ENCODE measurements around the gene CORO6.
"Not testable (repeated sequence)": the region's sequence is repeated elsewhere in the genome, so short reads cannot be mapped to it uniquely, and the experiment has no call there.

Gene CORO6

DNA sequence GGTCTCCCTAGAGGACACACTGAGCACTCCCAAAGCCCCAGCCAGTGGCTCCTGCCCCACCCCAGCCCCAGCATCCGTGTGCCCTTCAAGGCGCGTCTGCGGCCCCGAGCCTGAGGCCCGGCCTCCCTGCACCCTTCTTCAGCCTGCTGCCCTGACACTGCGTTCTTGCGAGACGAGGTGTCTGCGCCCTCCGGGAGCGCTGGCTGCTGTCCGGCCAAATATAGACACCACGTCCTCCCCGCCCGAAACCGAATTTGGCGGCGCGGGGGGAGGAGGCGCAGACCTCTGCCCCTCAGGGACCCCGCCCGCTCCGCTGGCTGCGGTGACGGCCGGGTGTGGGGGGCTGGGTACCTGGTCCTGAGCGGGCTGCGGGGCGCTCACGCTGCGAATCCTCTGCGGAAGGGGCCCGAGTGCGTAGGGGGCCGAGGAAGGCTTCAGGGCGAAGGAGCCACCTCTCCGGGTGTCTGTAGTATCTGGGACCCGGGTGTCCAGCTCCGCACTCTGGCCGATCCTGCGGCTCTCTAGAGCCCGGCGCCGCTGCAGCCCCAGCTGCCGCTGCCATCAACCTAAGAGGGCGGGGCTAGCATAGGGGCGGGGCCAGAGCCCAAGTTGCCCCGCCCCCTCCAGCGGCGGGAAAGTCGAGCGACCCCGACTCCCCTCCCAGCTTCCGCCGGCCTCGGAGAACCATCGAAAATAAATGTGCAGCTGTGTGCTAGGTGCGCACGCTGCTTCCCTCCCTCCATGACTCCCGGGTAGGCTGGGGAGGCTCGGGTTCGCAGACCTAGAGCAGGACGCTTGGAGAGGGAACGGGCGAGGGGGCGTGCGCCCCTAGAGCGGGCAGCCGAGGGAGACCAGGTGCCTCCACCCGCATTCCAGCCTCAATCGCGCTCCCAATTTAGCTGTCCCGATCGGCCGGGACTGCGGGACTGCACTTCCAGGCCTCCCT, at the start of gene CORO6:
Gene CORO6 (minus strand): TSS at position 576 of the 946 bp plus-strand sequence. CDS start 1,491 bp downstream, outside the sequence.
- DNase-seq (ENCODE audit: low read depth in 3 of 3): no peak

DNA sequence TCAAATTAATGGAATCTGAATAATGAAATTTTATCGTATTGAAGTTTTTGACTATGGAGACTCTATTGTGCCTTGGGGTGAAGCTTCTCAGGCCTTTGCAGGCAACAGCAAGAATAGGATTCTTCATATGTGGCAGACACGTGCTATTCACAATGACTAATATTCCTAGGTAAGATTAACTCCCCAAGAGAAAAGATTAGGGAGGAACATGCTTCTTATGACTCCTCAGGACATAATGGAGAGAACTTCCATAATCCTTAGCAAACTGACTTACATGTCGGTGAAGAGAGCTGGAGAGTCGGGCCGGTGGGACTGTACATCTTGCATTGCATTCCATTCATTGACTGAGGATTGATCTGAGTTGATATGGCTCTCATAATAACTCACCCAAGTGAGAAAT, 48.9 kb upstream of the CORO6 start:
- no peak for DNase-seq (ENCODE audit: low read depth in 3 of 3)

DNA sequence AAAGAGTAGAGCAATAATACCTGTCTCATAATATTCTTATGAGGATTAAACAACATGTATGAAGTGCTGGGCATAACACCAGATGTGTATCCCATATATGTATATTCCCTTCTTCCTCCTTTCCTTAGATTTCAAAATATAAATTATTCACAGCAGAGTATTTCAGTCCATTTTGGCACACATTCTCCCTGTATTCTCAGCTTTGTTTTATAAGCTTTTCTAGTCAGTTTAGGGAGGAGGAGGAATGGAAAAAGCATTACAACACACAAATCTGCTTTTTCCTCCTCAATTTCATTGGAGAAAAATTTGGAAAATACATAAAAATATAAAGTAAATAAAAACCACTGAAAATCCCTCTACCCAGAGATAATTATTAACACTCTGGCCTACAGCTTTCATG, 46.6 kb upstream of the CORO6 start:
- no peak for DNase-seq (ENCODE audit: low read depth in 3 of 3)

GRCh38 chr17:29667969-29668368, 45.3 kb upstream of the CORO6 start:
- no peak for DNase-seq (ENCODE audit: low read depth in 3 of 3)

DNA sequence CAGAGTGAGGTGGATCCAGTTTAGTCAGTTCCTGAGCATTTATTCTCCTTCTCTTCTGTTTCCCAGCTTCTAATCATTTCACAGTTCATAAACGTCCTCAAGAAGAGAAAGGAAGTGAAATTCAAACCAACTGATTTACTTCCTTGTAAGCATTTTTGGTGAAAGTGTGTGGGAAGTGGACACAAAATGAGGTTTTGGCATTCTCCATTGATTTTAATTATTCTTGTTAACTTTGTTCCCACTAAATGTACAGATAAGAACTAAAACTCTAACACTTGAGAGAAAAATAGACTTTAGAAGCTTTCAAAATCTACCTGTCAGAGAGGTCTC, 42.7 kb upstream of the CORO6 start:
- DNase-seq (ENCODE audit: low read depth in 3 of 3): no peak

GRCh38 chr17:29664743-29665480, 42.2 kb upstream of the CORO6 start:
- DNase-seq (ENCODE audit: low read depth in 3 of 3): no peak

DNA sequence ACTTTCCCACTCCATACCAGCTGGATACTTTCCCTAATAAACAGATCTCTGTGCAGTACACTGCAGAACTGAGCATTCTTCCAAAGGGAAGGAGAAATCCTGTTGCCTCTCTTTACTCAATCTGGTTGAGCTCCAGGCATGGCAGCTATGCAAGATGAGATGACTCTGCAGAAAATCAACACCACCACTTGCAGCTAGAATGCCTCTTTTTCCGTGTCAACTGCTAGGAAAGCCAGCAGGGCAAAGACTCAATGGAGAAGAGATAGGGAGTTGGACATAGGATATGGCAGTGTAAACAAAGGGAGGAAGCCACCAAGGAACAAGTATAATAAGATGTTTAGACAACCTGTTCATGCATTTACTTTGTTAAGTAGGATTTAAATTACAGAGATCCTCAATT, 40.4 kb upstream of the CORO6 start:
- no peak for DNase-seq (ENCODE audit: low read depth in 3 of 3)

DNA sequence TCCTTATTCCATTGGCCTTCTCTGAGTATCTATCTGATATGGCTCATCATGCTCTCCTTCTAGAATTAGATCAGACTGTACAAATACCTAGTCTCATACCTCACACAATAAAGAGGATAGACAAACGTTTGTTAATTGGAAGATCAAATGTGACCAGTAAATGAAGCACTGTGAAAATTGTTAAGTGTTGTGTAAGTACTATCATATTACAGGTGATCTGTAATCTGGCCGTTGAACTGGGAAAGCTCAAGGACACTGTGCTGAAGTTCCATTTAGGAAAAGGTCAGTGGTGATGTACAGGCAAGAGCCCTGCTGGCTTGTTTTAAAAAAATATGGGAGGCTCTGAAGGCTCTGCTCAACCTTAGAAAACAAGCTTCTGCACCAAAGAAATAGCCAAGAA, 38.5 kb upstream of the CORO6 start:
- no peak for DNase-seq (ENCODE audit: low read depth in 3 of 3)

GRCh38 chr17:29659155-29659554, 36.4 kb upstream of the CORO6 start:
- DNase-seq (ENCODE audit: low read depth in 3 of 3): no peak

- no peak for DNase-seq (ENCODE audit: low read depth in 3 of 3)
Measured at GRCh38 chr17:29655323-29655722, 32.6 kb upstream of the CORO6 start.

- no peak for DNase-seq (ENCODE audit: low read depth in 3 of 3)
Measured at GRCh38 chr17:29653995-29654714, 31.4 kb upstream of the CORO6 start.

DNA sequence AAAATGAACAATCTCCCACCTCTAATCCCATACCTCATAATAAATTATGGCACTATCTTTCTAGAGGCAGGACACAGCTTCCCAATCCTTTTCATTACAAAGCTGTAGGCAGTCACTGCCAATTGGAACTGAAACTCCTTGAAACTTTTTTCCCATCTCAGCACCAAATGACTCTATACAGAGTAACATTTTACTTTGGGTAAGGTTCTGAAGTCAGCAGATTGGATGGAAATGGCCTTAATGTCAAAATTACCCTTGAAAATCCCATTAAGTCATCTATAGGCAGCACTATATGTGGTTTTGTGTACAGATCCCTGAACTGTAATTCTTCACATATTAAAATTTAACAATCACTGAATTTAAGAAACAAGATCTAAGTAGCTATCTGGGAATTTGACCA, 30.3 kb upstream of the CORO6 start:
- DNase-seq (ENCODE audit: low read depth in 3 of 3): no peak

GRCh38 chr17:29651913-29652312, 29.2 kb upstream of the CORO6 start:
- DNase-seq (ENCODE audit: low read depth in 3 of 3): not testable (repeated sequence)

DNA sequence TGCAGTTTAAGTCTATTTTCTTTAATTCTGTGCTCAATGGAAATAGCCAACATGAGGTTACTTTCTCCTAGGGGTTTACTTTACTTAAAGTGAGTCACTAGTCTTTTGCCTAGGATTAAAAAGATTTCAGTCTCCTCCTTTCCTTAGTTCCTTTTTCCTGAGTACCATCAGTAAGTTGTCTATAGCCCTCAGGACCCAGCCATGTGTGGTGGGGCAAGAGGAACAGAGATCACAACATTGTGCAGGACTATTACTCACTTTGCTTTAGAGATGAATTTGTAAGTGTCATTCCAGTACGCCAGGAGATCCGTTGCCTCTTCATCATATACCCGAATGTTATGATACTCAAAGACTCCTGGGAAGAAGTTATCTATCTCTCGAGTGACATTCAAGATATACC, 27.7 kb upstream of the CORO6 start:
- DNase-seq (ENCODE audit: low read depth in 3 of 3): no peak

- no peak for DNase-seq (ENCODE audit: low read depth in 3 of 3)
Measured at GRCh38 chr17:29649359-29649758, 26.6 kb upstream of the CORO6 start.

- no peak for DNase-seq (ENCODE audit: low read depth in 3 of 3)
Measured at GRCh38 chr17:29648005-29648404, 25.3 kb upstream of the CORO6 start.

DNA sequence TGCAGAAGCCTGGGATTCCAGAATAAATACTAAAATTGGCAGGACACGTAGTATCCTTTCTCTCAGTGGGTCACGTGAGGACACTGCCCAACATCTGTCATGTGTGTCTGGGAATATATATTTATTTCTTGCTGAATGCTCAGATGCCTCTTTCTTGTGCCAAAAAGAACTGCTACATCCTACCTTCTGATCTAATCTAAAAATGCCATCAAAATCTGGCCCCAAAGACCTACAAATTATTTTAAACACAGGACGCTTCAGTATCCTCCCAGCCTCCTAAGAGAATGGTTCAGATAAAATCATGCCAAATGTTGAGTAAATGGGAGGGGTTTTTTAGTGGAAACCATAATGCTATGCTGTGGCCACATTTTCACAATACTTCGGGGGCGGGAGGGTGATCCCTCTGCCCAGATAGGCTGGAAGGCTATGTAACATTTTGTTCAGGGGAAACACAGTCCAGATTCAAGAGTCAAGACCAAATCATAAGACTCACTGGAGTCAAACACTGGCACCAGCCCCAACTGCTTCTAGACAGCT, 22.9 kb upstream of the CORO6 start:
- DNase-seq (ENCODE audit: low read depth in 3 of 3): no peak

- DNase-seq (ENCODE audit: low read depth in 3 of 3): no peak
Measured at GRCh38 chr17:29643817-29644160, 21.1 kb upstream of the CORO6 start.

DNA sequence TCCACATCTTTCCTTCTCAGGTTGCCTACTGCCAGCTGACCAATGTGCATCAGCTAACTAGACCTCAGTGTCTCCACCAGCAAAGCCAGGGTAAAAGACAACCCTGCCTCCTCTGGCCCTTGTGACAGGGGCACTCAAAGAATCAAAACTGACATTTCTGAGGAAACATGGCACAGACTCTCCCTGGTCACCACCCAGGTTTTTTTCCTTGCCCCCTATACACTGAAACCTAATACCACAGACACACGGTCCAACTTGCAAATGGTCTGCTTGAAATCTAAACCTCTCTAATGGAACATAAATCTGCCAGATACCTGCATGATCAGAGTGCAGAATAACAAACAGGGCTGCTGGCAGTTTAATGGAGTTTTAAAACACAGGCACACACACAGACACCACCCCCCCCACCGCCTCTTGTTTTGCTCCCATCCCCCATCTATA, 19.5 kb upstream of the CORO6 start:
- DNase-seq (ENCODE audit: low read depth in 3 of 3): no peak

- no peak for DNase-seq (ENCODE audit: low read depth in 3 of 3)
Measured at GRCh38 chr17:29640981-29641642, 18.4 kb upstream of the CORO6 start.

GRCh38 chr17:29640413-29640812, 17.7 kb upstream of the CORO6 start:
- DNase-seq (ENCODE audit: low read depth in 3 of 3): no peak

DNA sequence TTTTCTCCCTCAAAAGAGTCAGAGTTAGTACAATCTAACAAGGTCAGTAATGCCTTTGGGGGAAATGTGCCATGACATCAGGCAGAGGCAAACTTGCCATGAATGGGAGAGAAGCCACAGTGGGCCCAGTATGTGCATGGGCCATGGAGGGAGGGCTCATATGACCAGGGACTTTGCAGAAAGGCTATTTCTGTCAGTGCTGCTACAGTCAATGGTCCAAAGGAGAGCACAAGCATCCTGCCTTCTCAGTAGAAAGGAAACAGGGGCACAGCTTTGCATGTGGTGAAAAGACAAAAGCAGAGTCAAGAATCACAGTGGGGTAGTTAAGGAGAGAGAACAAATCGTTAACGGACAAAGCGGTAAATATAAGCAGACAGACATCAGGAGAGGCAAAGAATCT, 11.2 kb upstream of the CORO6 start:
- no peak for DNase-seq (ENCODE audit: low read depth in 3 of 3)

All from stimulated activated CD4-positive, alpha-beta T cell treated with anti-CD3 and anti-CD28 coated beads, TNF-alpha, amount 100 ng/mL, for 48 hours (primary cell).